HG03159 (cell line): ENCODE results near the gene FBN2.
"Not testable (repeated sequence)": the region's sequence is repeated elsewhere in the genome, so short reads cannot be mapped to it uniquely, and the experiment has no call there.

Source experiments
- ATAC-seq: cut with Tn5 transposase; IDR thresholded peaks from one replicate; pipeline ENCODE4 v1.9.1; 2021; ENCODE audit warnings: mild to moderate bottlenecking, moderate library complexity; ENCODE audit not compliant: unreplicated experiment

Gene FBN2

GRCh38 chr5:128432913-128433440, 105.1 kb downstream of the FBN2 start:
- no peak for ATAC-seq

GRCh38 chr5:128427921-128428320, 110.1 kb downstream of the FBN2 start:
- ATAC-seq: no peak

GRCh38 chr5:128426090-128426534, 111.9 kb downstream of the FBN2 start:
- ATAC-seq: peak; percentile 82

GRCh38 chr5:128424646-128425045, 113.4 kb downstream of the FBN2 start:
- no peak for ATAC-seq

DNA sequence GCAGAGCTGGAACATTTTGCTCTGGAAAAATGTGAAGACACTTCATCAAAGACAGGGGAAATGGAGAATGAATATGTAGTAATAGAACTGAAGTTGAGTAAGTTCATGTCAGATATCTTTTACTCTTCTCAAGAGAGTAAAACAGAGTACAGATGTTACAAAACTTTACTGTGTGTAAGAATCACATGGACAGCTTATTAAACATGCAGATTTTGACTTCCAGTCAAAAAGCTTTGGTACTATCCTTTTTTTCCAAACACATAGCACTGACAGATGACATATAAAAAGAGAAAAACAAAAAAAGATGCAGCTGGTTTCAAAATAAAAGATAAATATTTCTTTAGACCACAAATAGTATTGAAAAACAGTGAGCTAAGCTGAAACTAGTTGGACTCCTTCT, 115.4 kb downstream of the FBN2 start:
- no peak for ATAC-seq

DNA sequence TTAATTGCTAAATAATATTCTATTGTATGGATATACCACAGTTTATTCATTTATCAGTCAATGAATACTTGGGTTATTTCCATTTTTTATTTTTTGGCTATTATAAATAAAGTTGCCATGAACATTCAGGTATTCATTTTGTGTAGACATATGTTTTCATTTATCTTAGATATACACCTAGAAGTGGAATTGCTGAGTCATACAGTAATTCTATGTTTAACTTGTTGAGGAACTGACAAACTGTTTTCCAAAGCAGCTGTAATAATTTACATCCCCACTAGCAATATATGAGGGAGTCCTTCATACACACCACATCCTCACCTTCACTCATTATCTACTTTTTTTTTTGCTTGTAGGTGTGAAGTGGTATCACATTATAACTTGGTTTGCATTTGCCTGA, 123.6 kb downstream of the FBN2 start:
- ATAC-seq: no peak

DNA sequence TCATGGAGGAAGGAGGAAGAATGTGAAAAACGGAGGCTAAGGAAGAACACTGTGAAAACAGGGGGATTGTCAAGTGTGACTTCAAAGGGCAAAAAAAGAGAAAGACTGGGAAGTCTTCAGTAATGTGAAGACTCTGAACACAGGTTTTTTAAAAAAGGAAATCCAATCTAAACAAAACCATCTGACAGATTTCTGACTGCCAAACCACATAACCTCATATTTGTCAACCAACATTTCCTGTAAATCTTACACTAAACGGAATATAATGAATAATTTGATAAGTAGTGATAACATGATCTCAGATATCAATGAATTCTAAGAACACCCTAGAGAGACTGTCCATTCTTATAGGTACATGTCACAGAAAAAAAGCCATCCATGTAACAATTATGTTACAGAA, 124.7 kb downstream of the FBN2 start:
- ATAC-seq: no peak

DNA sequence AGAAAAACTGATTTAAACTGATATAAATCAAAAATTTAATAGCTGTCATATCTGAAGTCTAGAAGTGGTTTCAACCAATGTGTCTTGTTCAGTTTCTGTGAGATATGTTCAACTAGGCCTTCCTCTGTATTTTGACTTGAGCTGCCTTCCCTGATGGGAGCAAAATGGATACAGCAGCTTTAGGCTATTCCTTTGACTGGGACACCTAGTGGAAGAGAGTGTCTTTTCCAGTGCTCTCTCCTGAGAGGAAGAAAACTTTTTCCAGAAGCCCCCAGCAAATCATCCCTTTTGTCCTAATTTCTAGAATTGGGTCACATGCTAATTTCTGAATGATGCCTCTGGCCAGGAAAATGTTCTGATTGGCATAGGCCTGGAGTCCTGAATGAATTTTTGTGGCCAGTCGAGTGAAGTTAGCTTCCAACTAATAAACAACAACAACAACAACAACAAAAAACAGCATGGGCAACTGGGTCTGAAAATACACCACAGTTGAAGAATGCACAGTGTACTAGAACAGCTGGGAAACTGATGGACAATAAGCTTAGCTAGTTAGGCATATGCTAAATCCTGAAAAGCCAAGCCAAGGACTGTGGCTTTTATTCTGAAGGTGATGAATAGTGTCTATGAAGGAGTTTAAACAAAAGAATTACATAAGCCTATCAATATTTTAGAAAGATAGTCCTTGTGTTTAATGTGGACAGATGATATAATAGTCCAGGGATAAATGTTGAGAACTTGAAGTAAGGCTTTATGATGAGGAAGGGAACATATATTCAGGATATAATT, 125.7 kb downstream of the FBN2 start:
- ATAC-seq: no peak

- no peak for ATAC-seq
These were observed 128.8 kb downstream of the FBN2 start for GRCh38 chr5:128409166-128409800.

DNA sequence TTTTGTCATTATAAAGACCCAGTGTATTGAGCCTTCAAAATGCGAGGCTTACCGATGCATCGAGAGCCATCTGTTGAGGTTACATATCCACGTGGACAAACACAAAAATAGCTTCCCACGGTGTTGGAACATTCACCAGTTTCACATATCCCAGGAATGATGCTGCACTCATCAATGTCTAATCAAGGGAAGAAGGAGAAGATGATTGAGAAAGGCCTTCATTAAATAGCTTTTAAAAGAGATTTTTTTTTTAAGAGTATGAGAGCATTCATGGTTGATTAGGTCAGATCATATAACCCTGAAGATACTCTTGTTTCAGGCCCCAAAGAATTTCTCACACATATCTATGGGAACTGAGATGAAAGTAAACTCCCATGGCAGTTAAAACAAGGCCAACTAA, 129.4 kb downstream of the FBN2 start:
- no peak for ATAC-seq

DNA sequence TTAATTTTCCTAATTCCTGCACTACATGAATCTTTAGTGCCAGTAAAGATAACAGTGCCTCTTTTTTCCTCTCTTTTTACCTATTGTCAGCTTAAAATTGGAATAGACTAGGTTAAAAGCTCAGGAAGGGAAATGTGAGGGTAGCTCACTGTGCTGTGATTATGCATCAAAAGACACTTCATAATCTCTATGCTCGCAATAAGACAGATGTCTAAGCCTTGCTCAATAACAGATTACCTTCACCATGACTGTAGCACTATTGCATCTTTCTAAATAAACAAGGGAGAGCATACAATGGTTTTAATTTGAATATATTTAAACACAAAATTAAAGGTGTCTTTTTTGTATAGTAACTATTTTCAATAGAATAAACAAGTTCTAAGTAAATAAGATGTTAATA, 130.1 kb downstream of the FBN2 start:
- no peak for ATAC-seq

DNA sequence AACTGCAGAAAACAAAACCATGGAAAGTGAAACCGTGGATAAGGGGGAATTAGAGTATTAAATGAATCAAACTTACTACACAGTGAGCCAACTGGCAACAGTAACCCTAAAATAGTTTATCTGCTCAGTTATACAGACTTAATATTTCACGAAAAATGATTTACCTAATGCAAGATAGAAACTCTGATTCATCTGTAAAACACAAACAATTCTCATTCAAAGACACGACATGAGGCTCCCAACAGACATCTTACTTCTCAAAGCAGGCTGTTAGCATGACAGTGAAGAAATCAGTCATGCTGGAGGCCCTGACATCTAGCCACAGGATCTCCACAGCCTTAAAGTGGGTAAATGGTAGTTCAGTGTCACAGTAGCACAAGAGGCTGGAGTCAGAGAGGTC, 131.2 kb downstream of the FBN2 start:
- ATAC-seq: no peak

DNA sequence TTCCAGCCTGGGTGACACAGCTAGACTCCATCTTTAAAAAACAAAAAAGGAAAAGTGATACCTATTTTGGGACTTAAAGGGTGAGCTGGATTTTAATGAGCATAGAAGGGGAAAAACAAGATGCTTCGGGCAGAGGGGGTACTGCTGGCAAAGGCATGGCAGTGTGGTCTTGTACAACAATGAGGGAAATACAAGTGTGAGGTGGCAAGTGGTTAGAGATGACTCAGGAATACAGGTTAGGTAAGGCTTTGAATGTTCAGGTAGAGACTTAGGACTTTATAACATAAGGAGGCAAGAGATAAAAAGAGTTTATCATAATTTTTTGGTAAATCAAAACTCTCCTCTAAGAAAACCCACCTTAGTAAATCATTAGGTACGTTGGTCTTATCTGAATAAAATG, 132.9 kb downstream of the FBN2 start:
- no peak for ATAC-seq

DNA sequence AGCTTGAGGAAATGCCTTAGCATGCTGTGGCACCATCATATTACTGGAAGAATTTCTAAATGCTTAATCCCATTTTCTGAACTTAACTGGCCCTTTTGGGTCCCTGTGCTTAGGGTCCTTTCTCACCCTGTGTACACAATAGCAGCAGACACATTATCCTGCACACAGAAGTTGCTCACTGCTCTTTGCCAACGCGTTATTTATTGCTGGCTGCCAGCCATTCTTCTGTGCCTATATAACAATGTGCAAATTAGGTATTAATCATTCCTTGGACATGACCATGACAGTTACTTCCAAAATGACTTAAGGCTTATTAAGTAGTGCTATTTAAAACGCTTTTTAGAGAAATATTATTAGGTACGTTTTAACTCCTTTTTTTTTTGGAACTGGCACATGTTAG, 134.7 kb downstream of the FBN2 start:
- no peak for ATAC-seq

- ATAC-seq: no peak
These were observed 135.5 kb downstream of the FBN2 start for GRCh38 chr5:128402506-128402905.

- not testable (repeated sequence) for ATAC-seq
These were observed 137.3 kb downstream of the FBN2 start for GRCh38 chr5:128400766-128401165.

DNA sequence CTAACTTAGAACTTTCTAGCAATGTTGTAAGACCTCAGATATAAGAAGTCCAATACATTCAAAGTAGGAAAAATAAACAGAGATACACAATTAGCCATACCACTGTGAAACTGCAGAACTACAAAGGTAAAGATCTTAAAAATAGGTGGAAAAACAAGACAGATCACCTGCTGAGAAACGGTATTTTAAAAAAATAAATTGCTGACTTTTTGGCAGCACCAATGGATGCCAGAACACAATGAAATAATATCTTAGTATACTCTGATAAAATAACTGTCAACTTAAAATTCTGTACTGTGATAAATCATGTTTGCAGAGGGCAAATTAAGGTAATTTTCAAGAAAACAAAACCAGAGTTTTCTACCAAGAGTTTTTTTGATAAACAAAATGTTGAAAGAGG, 138.9 kb downstream of the FBN2 start:
- ATAC-seq: no peak

- no peak for ATAC-seq
These were observed 140.2 kb downstream of the FBN2 start for GRCh38 chr5:128397876-128398275.

DNA sequence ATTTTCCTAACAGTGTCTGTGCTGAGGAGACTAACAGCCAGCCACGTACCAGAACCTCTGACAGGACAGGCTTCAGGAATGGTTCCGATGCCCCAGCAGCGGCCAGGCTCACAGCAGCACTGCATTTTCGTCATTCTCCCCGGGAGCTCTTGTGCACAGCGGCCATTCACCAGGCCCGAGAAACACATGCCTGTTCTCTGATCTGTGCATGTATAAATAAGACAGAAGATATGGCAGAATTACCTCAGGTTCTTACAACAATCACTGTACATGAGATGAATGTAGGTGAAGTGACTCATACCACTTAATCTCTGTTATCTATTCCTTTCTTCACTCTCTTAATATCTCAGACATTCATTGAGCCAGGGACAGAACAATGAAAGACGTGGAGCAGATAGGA, 143.0 kb downstream of the FBN2 start:
- ATAC-seq: no peak

- no peak for ATAC-seq
These were observed 154.0 kb downstream of the FBN2 start for GRCh38 chr5:128384068-128384467.

- ATAC-seq: no peak
These were observed 157.7 kb downstream of the FBN2 start for GRCh38 chr5:128380337-128380736.

DNA sequence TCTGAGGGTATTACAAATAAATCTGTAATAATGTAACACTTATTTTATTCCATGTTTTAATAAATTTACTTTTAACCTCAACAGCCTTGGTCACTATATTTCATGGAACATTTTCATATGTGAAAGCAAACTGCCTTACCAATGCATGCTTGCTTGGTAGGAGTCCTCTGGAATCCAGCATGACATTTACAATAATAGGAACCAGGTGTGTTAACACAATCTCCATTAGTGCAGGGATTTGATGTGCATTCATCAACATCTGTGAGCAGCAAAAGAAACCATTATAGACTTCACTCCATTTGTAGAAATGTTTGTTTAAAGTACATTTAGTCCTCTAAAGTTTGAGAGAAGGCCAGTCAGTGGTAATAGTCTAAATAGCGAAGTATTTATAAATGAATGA, 159.4 kb downstream of the FBN2 start:
- ATAC-seq: no peak
